Endothelial cell of umbilical vein (primary cell): ENCODE results near the gene TTLL11. TPM values are rescaled to one million over a fixed set of nuclear protein-coding genes. Genes with fewer than 3 reads are reported as not detected.

Experiments used
- BruUV-seq: library from RNA; stranded (reverse); fragments of 400-500 nt; replicated peaks from 2 replicates; lab custom pipeline; 2021; lab: Mats Ljungman, UMichigan
- CTCF ChIA-PET: fragments of 300-600, 350-600 bp; sonication (Branson Sonifier 250); formaldehyde crosslinking; loops from one replicate; lab custom pipeline; 2021; ENCODE audit warnings: antibody characterized with exemption, inconsistent platforms; lab: Charles Lee
- POLR2A ChIA-PET: fragments of 300-600, 350-600 bp; sonication (Branson Sonifier 250); formaldehyde crosslinking; loops from one replicate; lab custom pipeline; 2021; ENCODE audit warnings: antibody characterized with exemption, inconsistent platforms; lab: Charles Lee
- DNase-seq: peaks from one replicate; pipeline ENCODE4 v3.0.0-alpha.2; 2011; ENCODE audit warnings: low read depth, low spot score
- FAIRE-seq: peaks from 2 replicates; lab custom pipeline; 2011; peaks lifted over from hg19 to GRCh38; lab: Jason Lieb, UNC
- H2AFZ ChIP-seq: 2 replicates; pipeline ENCODE4 v1.6.0; 2012; ENCODE audit warnings: low read depth, low read length, control low read depth, inconsistent platforms
- H3K27ac ChIP-seq: 2 replicates; pipeline ENCODE4 v1.5.1; 2011; ENCODE audit warnings: low read depth, mild to moderate bottlenecking, control low read depth, low read length, moderate library complexity; ENCODE audit not compliant: insufficient read depth
- H3K27me3 ChIP-seq, 2 experiments: 2 replicates each; pipeline versions ENCODE4 v1.6.0 to v1.6.1; 2011; ENCODE audit warnings: low read length in 2 of 2, mixed read lengths in 1 of 2; ENCODE audit not compliant: control insufficient read depth in 2 of 2, insufficient read depth in 2 of 2
- H3K36me3 ChIP-seq, 2 experiments: 2 replicates in 1 of 2; 3 replicates in 1 of 2; pipeline ENCODE4 v1.5.1; 2011; ENCODE audit warnings: low read length in 2 of 2, mild to moderate bottlenecking in 1 of 2, moderate library complexity in 1 of 2; ENCODE audit not compliant: control insufficient read depth in 2 of 2, insufficient read depth in 2 of 2; ENCODE audit errors: extremely low read depth in 1 of 2
- H3K4me1 ChIP-seq: 3 replicates; pipeline ENCODE4 v1.5.1; 2011; ENCODE audit warnings: mild to moderate bottlenecking, low read length; ENCODE audit not compliant: control insufficient read depth, insufficient read depth; ENCODE audit errors: extremely low read depth
- H3K4me2 ChIP-seq: 2 replicates; pipeline ENCODE4 v1.6.1; 2011; ENCODE audit warnings: low read length, control low read depth, mixed read lengths; ENCODE audit not compliant: insufficient read depth
- H3K4me3 ChIP-seq, 3 experiments: fragments of 200-600 bp in 1 of 3; sonication (generic), shearing (Covaris generic) in 1 of 3; replicated peaks in 1 of 3; 2 replicates each; pipeline ENCODE4 v1.5.1; 2011 to 2016; ENCODE audit warnings: control low read depth in 3 of 3, low read length in 3 of 3, mild to moderate bottlenecking in 2 of 3, inconsistent platforms in 1 of 3, low read depth in 1 of 3, moderate library complexity in 1 of 3; ENCODE audit not compliant: insufficient read depth in 1 of 3
- H3K79me2 ChIP-seq: 2 replicates; pipeline ENCODE4 v1.6.0; 2012; ENCODE audit warnings: low read length, inconsistent platforms; ENCODE audit not compliant: control insufficient read depth, insufficient read depth
- H3K9ac ChIP-seq: replicated peaks from 2 replicates; pipeline ENCODE3; 2011; ENCODE audit warnings: low read length, control low read depth; ENCODE audit not compliant: insufficient read depth; ENCODE audit errors: extremely low read depth
- H3K9me1 ChIP-seq: replicated peaks from 3 replicates; pipeline ENCODE4 v1.6.0; 2011; ENCODE audit warnings: mild to moderate bottlenecking, low read length; ENCODE audit not compliant: control insufficient read depth, insufficient read depth; ENCODE audit errors: extremely low read depth
- H3K9me3 ChIP-seq: replicated peaks from 2 replicates; pipeline ENCODE4 v1.5.1; 2012; ENCODE audit warnings: low read length, inconsistent platforms; ENCODE audit not compliant: control insufficient read depth, insufficient read depth
- H4K20me1 ChIP-seq: replicated peaks from 2 replicates; pipeline ENCODE3; 2011; ENCODE audit warnings: mild to moderate bottlenecking, low read length; ENCODE audit not compliant: control insufficient read depth, insufficient read depth; ENCODE audit errors: extremely low read depth
- EZH2 ChIP-seq: IDR thresholded peaks from 2 replicates; pipeline ENCODE4 v1.6.1; 2012; ENCODE audit warnings: borderline replicate concordance, low read depth, mild to moderate bottlenecking, moderate library complexity, low read length, inconsistent platforms; ENCODE audit not compliant: severe bottlenecking
- FOS ChIP-seq: IDR thresholded peaks from 2 replicates; pipeline ENCODE4 v1.6.1; 2011; ENCODE audit warnings: mild to moderate bottlenecking, low read length, moderate library complexity, borderline replicate concordance; ENCODE audit not compliant: insufficient read depth
- MYC ChIP-seq: IDR thresholded peaks from one replicate; pipeline ENCODE4 v1.6.1; 2011; ENCODE audit warnings: mild to moderate bottlenecking, low read depth, low read length
- POLR2A ChIP-seq: IDR thresholded peaks from 2 replicates; pipeline ENCODE4 v1.6.1; 2012; ENCODE audit warnings: low read depth, mild to moderate bottlenecking, control low read depth, low read length
- POLR2AphosphoS5 ChIP-seq: IDR thresholded peaks from 2 replicates; pipeline ENCODE4 v1.6.1; 2012; ENCODE audit warnings: low read depth, mild to moderate bottlenecking, control low read depth, low read length, moderate library complexity; ENCODE audit not compliant: insufficient read depth
- dilution Hi-C: fragments of 300-500 bp; cut with MboI; formaldehyde crosslinking; loops from one replicate; pipeline ENCODE4 v1.15.0; 2019; ENCODE audit warnings: low sequenced_read_pairs; ENCODE audit not compliant: extremely low pct_ligation_motif_present
- intact Hi-C: fragments of 100-400 bp; cut with micrococcal nuclease; formaldehyde crosslinking; loops from one replicate; pipeline ENCODE4 v1.10.0; 2022
- polyA plus RNA-seq, 4 experiments: library from polyadenylated mRNA; depleted of rRNA in 3 of 4; stranded (reverse) in 3 of 4; unstranded in 1 of 4; fragments of >200 nt; gene quantifications; 2 replicates each; pipeline versions ENCODE4 v1.2.1 to v1.2.3, GENCODE V29; 2011 to 2012; ENCODE audit warnings: missing spikeins in 1 of 4
- total RNA-seq: library from RNA; stranded (reverse); gene quantifications from 2 replicates; pipeline ENCODE4 v1.2.3, GENCODE V29; 2021
- TF ChIP-seq, protein P1 (sequence below), 2 donors: IDR thresholded peaks; 1 replicate in 1 of 2; 2 replicates in 1 of 2; pipeline ENCODE4 v1.5.1; 2011; ENCODE audit warnings: low read length in 2 of 2, mild to moderate bottlenecking in 2 of 2, moderate library complexity in 2 of 2, control low read depth in 1 of 2, inconsistent platforms in 1 of 2, low read depth in 1 of 2; ENCODE audit not compliant: insufficient read depth in 1 of 2; ENCODE audit errors: extremely low read depth in 1 of 2
- TF ChIP-seq, protein P2 (sequence below): IDR thresholded peaks from 2 replicates; pipeline ENCODE4 v1.6.1; 2011; ENCODE audit not compliant: insufficient read depth, insufficient read length

TTLL11 gene
- total and polyA plus RNA-seq, 2 donors (not counting 3 experiments of a cell fraction or from before 2014, with no cell fraction given), result 4.9 to 5.1 TPM

DNA sequence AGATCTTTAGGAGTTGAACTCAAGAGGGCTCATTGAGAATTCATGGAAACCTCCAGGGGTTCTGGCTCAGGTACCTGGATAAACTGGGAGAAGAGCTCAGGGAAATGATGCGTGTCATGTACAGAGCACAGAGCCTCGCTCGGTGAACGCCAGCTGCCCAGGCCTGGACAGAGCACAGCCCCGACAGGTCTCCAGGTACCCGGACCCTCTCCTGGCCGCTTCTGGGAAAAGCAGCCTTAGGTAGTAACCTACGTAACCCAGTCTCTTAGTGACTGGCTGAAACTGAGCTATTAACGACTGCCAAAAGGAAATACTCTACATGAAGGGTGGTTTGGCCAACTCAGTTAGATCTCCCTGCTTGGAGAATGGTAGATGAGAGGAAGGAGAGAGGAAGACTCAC lies 157.4 kb downstream of the TTLL11 start:
- Histone ChIP-seq H3K4me3 (no peak overlapping the region), H3K27ac (no peak overlapping the region), H2AFZ (no peak overlapping the region), H3K79me2 (peaks cover 2% of the 10 kb centered on the region), H3K9ac (no peak overlapping the region), H3K9me3 (no peaks in the 10 kb centered on the region), H3K36me3 (no peaks in the 10 kb centered on the region), H3K4me2 (no peak overlapping the region), H3K4me1 (no peaks in the 10 kb centered on the region), H3K27me3 (no peaks in the 10 kb centered on the region), H3K9me1 (no peaks in the 10 kb centered on the region), H4K20me1 (no peaks in the 10 kb centered on the region)
- intact Hi-C loops, result no loop called here
- CTCF ChIA-PET, result interaction anchor here (0.6 to 1.0 kb wide), 3 partner anchors 11 to 385 kb away, joined by 3 read pairs; no protein-coding TSS in a partner anchor
- FAIRE-seq, result no peak
- no peak for DNase-seq
- dilution Hi-C loops, result no loop called here
- TF ChIP-seq, protein P1, sequence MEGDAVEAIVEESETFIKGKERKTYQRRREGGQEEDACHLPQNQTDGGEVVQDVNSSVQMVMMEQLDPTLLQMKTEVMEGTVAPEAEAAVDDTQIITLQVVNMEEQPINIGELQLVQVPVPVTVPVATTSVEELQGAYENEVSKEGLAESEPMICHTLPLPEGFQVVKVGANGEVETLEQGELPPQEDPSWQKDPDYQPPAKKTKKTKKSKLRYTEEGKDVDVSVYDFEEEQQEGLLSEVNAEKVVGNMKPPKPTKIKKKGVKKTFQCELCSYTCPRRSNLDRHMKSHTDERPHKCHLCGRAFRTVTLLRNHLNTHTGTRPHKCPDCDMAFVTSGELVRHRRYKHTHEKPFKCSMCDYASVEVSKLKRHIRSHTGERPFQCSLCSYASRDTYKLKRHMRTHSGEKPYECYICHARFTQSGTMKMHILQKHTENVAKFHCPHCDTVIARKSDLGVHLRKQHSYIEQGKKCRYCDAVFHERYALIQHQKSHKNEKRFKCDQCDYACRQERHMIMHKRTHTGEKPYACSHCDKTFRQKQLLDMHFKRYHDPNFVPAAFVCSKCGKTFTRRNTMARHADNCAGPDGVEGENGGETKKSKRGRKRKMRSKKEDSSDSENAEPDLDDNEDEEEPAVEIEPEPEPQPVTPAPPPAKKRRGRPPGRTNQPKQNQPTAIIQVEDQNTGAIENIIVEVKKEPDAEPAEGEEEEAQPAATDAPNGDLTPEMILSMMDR (IDR thresholded peaks at IDR 0.05; ENCODE audit: extremely low read depth in 1 of 2, insufficient read depth in 1 of 2, low read depth in 1 of 2, low read length in 2 of 2), result no peak
- no peak for TF ChIP-seq EZH2
- no peak for TF ChIP-seq FOS
- no peak for TF ChIP-seq POLR2A
- TF ChIP-seq, protein P2, sequence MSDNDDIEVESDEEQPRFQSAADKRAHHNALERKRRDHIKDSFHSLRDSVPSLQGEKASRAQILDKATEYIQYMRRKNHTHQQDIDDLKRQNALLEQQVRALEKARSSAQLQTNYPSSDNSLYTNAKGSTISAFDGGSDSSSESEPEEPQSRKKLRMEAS, result no peak
- TF ChIP-seq POLR2AphosphoS5, result no peak
- no peak for TF ChIP-seq MYC
- no TSS peak for BruUV-seq
- POLR2A ChIA-PET, result no interaction called here
